Neuronal stem cell (in vitro differentiated cells): ENCODE results near the gene DUSP22.
A peak's percentile ranks its signal among the peaks of the same experiment; 100 is the strongest.

Experiments
- DNase-seq: peaks from one replicate; pipeline ENCODE4 v3.0.0-alpha.2; 2013; ENCODE audit warnings: low spot score
- H2AFZ ChIP-seq: one replicate; pipeline ENCODE4 v1.6.1; 2013; ENCODE audit warnings: mild to moderate bottlenecking, low read length, inconsistent platforms
- H2AK5ac ChIP-seq: 2 replicates; pipeline ENCODE4 v1.6.1; 2013; ENCODE audit warnings: low read depth, mild to moderate bottlenecking, inconsistent platforms, low read length, moderate library complexity, mixed read lengths
- H2BK120ac ChIP-seq: 2 replicates; pipeline ENCODE4 v1.6.1; 2013; ENCODE audit warnings: low read depth, mild to moderate bottlenecking, inconsistent platforms, low read length, moderate library complexity, mixed read lengths
- H2BK12ac ChIP-seq: one replicate; pipeline ENCODE4 v1.6.1; 2013; ENCODE audit warnings: low read length, inconsistent platforms
- H2BK15ac ChIP-seq: 2 replicates; pipeline ENCODE4 v1.6.1; 2013; ENCODE audit warnings: mild to moderate bottlenecking, low read length, inconsistent platforms, mixed read lengths
- H2BK5ac ChIP-seq: one replicate; pipeline ENCODE4 v1.6.1; 2013; ENCODE audit warnings: inconsistent platforms, mild to moderate bottlenecking, low read length, moderate library complexity
- H3K14ac ChIP-seq: one replicate; pipeline ENCODE4 v1.6.1; 2013; ENCODE audit warnings: low read length, inconsistent platforms
- H3K18ac ChIP-seq: 2 replicates; pipeline ENCODE4 v1.6.1; 2013; ENCODE audit warnings: low read length, inconsistent platforms
- H3K23ac ChIP-seq: 2 replicates; pipeline ENCODE4 v1.6.1; 2013; ENCODE audit warnings: low read depth, mild to moderate bottlenecking, mixed read lengths, low read length, inconsistent platforms; ENCODE audit not compliant: poor library complexity
- H3K27ac ChIP-seq: replicated peaks from 3 replicates; pipeline ENCODE4 v1.5.1; 2013; ENCODE audit warnings: low read length, inconsistent platforms
- H3K27me3 ChIP-seq, 3 experiments: 2 replicates each; pipeline ENCODE4 v1.6.1; 2013; ENCODE audit warnings: low read length in 3 of 3, mild to moderate bottlenecking in 2 of 3, inconsistent platforms in 1 of 3, low read depth in 1 of 3, mixed read lengths in 1 of 3, moderate library complexity in 1 of 3; ENCODE audit not compliant: control insufficient read depth in 3 of 3, insufficient read depth in 3 of 3
- H3K36me3 ChIP-seq, 2 donors: replicated peaks in 1 of 2; 2 replicates each; pipeline ENCODE4 v1.6.1; 2013; ENCODE audit warnings: low read length in 2 of 2; ENCODE audit not compliant: control insufficient read depth in 2 of 2, insufficient read depth in 2 of 2
- H3K4ac ChIP-seq: 2 replicates; pipeline ENCODE4 v1.6.1; 2013; ENCODE audit warnings: inconsistent platforms, mild to moderate bottlenecking, low read length, moderate library complexity
- H3K4me1 ChIP-seq, 2 donors: 1 replicate in 1 of 2; 2 replicates in 1 of 2; pipeline ENCODE4 v1.6.1; 2013; ENCODE audit warnings: low read length in 2 of 2, low read depth in 1 of 2; ENCODE audit not compliant: control insufficient read depth in 2 of 2, insufficient read depth in 1 of 2
- H3K4me2 ChIP-seq: one replicate; pipeline ENCODE4 v1.6.1; 2013; ENCODE audit warnings: mild to moderate bottlenecking, low read length, inconsistent platforms; ENCODE audit not compliant: insufficient read depth, poor library complexity, severe bottlenecking
- H3K4me3 ChIP-seq, 2 donors: 2 replicates each; pipeline ENCODE4 v1.5.1; 2013; ENCODE audit warnings: low read length in 2 of 2, mild to moderate bottlenecking in 2 of 2, inconsistent platforms in 1 of 2, moderate library complexity in 1 of 2
- H3K79me1 ChIP-seq: one replicate; pipeline ENCODE4 v1.6.1; 2013; ENCODE audit warnings: low read depth, mild to moderate bottlenecking, inconsistent platforms, low read length, moderate library complexity
- H3K9ac ChIP-seq: one replicate; pipeline ENCODE4 v1.6.1; 2013; ENCODE audit warnings: mild to moderate bottlenecking, low read depth, low read length, inconsistent platforms; ENCODE audit not compliant: poor library complexity
- H3K9me3 ChIP-seq, 2 donors: replicated peaks in 1 of 2; 2 replicates each; pipeline versions ENCODE3 to v1.6.1; 2013; ENCODE audit warnings: low read length in 2 of 2, mild to moderate bottlenecking in 2 of 2, inconsistent platforms in 1 of 2, low read depth in 1 of 2, mixed read lengths in 1 of 2, moderate library complexity in 1 of 2; ENCODE audit not compliant: control insufficient read depth in 2 of 2, insufficient read depth in 1 of 2
- H4K8ac ChIP-seq: one replicate; pipeline ENCODE4 v1.6.1; 2013; ENCODE audit warnings: low read depth, mild to moderate bottlenecking, inconsistent platforms, low read length, moderate library complexity
- H4K91ac ChIP-seq: one replicate; pipeline ENCODE4 v1.6.1; 2013; ENCODE audit warnings: low read length, low read depth, mild to moderate bottlenecking, inconsistent platforms; ENCODE audit not compliant: poor library complexity
- WGBS, 2 donors: extraction: QIAGEN DNeasy Blood & Tissue Kit; methylation state at CpG; one replicate each; pipeline ENCODE4 v1.1.7; 2013; ENCODE audit warnings: missing lambda C conversion rate in 2 of 2, mixed read lengths in 1 of 2; ENCODE audit not compliant: insufficient read length in 2 of 2, insufficient replicate concordance in 1 of 2; ENCODE audit errors: extremely low coverage in 2 of 2; 5-methylcytosine and 5-hydroxymethylcytosine counted together

DUSP22 gene

DNA sequence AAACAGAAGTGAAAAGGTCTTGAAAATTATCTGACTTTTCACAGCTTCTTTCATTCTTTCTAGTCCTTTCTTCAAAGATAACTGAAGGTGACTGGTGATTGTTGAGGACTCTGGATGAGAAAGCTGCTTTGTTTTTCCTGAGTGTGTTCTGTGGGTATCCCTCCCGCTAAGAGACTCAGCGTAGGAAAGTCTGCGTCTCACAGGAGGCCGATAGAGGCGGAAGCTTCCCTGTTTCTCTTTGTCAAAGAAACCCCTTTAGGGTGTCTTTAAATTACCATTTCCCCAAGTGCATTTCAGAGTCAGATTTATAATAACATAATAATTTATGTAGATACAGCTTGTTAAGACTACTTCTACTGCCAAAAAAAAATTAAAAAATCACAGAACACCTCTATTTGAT, 68.1 kb downstream of the DUSP22 start:
- no peak overlapping the region for H2BK5ac ChIP-seq
- no peak overlapping the region for H3K9ac ChIP-seq
- no peak overlapping the region for H3K18ac ChIP-seq
- no peak overlapping the region for H3K14ac ChIP-seq
- no peak overlapping the region for H2AFZ ChIP-seq
- H4K91ac ChIP-seq = no peak overlapping the region
- H3K27me3 ChIP-seq = no peaks in the 10 kb centered on the region
- no peak for DNase-seq
- H3K4ac ChIP-seq = no peak overlapping the region
- no peak overlapping the region for H2BK120ac ChIP-seq
- peaks cover 0 to 1% of the 10 kb centered on the region in 2 donors for H3K4me1 ChIP-seq
- no CpG with 5 or more reads among the region's 5 CpGs for WGBS, 2 donors
- H3K9me3 ChIP-seq = peaks cover 0 to 49% of the 10 kb centered on the region in 2 donors
- H4K8ac ChIP-seq = no peak overlapping the region
- peaks cover 5% of the 10 kb centered on the region for H3K79me1 ChIP-seq
- H3K27ac ChIP-seq = no peak overlapping the region
- no peak overlapping the region for H3K23ac ChIP-seq
- H2AK5ac ChIP-seq = no peak overlapping the region
- H3K36me3 ChIP-seq = no peaks in the 10 kb centered on the region
- no peak overlapping the region for H2BK12ac ChIP-seq
- H3K4me2 ChIP-seq = no peak overlapping the region
- H2BK15ac ChIP-seq = no peak overlapping the region
- no peak overlapping the region for H3K4me3 ChIP-seq

DNA sequence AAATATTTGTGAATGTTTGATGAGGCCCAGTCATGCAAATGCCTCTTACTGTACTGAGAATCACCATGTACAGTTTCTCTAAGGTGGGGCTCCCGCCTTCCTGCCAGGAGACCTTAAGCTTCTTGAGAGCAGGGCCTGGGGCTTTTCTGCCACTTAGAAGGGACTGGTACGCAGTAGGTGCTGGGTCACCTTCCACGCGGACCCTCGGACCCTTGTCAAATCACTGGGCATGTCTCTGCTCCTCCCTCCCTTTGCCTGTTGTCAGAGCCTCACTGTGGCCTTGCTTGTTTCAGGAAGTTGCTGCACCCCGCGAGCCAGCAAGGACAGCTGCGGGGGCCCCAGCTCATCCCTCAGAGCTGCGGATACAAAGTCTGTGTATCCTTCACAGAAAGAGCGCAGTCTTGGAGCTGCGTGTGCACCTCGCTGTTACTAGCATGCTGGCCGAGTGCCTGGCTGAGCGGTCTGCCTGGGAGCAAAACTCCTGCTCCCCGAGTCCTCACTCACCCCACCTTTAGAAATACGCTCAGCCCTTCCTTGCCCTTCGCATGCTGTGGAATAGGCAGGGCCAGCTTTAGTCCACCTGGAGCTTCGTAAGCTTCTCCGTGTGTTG, 68.6 kb downstream of the DUSP22 start:
- H3K79me1 ChIP-seq = peaks cover 5% of the 10 kb centered on the region
- H3K4ac ChIP-seq = no peak overlapping the region
- H2BK12ac ChIP-seq = peak overlapping the region; percentile 36
- peak overlapping the region; percentile 56 for H3K18ac ChIP-seq
- no peak overlapping the region for H3K14ac ChIP-seq
- H3K27me3 ChIP-seq = no peaks in the 10 kb centered on the region
- H3K9ac ChIP-seq = no peak overlapping the region
- peak overlapping the region; percentile 45 for H2AFZ ChIP-seq
- no peak overlapping the region for H2BK120ac ChIP-seq
- H4K91ac ChIP-seq = no peak overlapping the region
- H2BK15ac ChIP-seq = peak overlapping the region; percentile 23
- peaks cover 0 to 48% of the 10 kb centered on the region in 2 donors for H3K9me3 ChIP-seq
- H3K36me3 ChIP-seq = no peaks in the 10 kb centered on the region
- no peak overlapping the region for H2AK5ac ChIP-seq
- no peak overlapping the region for H3K4me2 ChIP-seq
- peak overlapping the region in 1 of 2 donors; percentile 31 for H3K4me3 ChIP-seq
- peak overlapping the region; percentile 45 for H3K23ac ChIP-seq
- peaks cover 0 to 1% of the 10 kb centered on the region in 2 donors for H3K4me1 ChIP-seq
- H4K8ac ChIP-seq = no peak overlapping the region
- no peak overlapping the region for H2BK5ac ChIP-seq
- no peak overlapping the region for H3K27ac ChIP-seq
- DNase-seq = no peak
- WGBS, 2 donors = no CpG with 5 or more reads among the region's 19 CpGs

DNA sequence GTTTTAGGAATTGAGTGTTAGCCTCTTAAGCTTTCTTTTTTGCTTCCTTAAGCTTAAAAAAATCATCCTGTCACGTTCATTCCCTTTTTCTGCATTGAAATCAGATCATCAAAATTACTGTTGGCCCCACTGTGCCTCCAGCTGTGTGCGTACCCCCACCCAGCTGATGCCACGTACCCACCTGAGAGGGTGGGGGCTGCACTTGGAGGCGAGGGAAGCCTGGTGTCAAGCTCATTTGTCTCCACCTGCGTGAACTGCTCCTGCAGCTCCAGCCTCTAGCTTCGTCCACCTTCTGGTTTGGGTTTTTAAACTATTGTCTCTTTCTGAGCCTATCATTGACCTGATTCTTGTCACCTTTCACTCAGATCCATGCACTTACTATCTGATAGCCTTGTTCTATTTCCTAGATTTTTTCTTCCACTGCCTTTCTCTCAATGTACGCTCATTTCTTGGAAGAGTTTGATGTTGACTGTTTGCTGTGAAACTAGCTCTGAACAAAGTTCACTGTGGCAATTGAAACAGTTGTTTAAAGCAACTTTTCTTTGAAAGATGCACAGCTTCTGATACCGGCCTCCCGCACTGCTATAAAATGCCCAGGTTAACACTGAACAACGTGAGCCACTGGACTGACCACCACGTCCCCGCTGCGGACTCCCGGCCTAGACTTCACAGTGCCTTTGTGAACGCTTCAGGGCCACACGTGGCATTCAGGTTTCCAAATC, 69.3 kb downstream of the DUSP22 start:
- Histone ChIP-seq H2BK12ac (no peak overlapping the region), H3K4ac (no peak overlapping the region), H2BK120ac (no peak overlapping the region), H2AFZ (no peak overlapping the region), H4K8ac (no peak overlapping the region), H3K79me1 (peaks cover 5% of the 10 kb centered on the region), H3K27ac (no peak overlapping the region), H2BK15ac (no peak overlapping the region), H3K23ac (no peak overlapping the region), H3K36me3 (no peaks in the 10 kb centered on the region), H3K9ac (no peak overlapping the region), H3K18ac (no peak overlapping the region), H3K4me2 (no peak overlapping the region), H3K4me1 (peaks cover 0 to 1% of the 10 kb centered on the region in 2 donors), H3K14ac (no peak overlapping the region), H2BK5ac (no peak overlapping the region), H3K9me3 (peaks cover 0 to 47% of the 10 kb centered on the region in 2 donors), H4K91ac (no peak overlapping the region), H3K27me3 (no peaks in the 10 kb centered on the region), H2AK5ac (no peak overlapping the region), H3K4me3 (no peak overlapping the region)
- no CpG with 5 or more reads among the region's 16 CpGs for WGBS, 2 donors
- DNase-seq = no peak

DNA sequence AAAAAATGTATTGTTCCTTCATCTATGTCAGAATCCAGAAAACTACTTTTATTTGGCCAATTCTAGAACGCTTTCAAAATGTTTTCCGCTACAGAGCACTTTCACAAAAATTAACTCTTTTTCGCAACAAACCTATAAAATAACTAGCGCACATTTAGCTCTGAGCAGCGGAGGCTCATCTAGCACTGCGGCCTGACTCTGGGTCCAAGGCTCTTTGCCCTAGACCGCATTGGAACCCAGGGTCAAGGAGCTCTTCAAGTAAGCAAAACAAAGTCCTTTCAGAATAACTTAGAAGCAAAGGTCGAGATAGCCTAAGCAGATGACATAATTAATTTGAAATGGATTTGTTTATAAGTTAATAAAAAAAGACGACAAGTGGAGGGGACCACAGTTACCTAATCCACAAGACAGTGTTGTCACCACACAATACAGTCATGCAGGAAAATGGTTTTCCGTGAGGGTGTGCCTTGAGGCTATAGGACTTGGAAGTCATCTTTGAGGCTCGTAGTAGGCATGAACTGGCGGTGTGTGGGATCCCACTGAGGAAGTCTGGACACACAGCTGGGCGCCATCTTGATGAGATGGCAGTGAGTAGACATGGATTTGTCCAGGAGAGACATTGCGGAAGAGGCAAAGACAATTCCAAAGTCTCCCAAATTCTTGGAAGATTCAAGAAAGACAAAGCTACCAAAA, 70.1 kb downstream of the DUSP22 start:
- no peak overlapping the region for H2BK12ac ChIP-seq
- H3K27ac ChIP-seq = no peak overlapping the region
- H3K36me3 ChIP-seq = no peaks in the 10 kb centered on the region
- peaks cover 5% of the 10 kb centered on the region for H3K79me1 ChIP-seq
- peaks cover 0 to 43% of the 10 kb centered on the region in 2 donors for H3K9me3 ChIP-seq
- no peak overlapping the region for H3K4ac ChIP-seq
- H3K23ac ChIP-seq = no peak overlapping the region
- no peak overlapping the region for H4K8ac ChIP-seq
- H4K91ac ChIP-seq = no peak overlapping the region
- H2BK15ac ChIP-seq = no peak overlapping the region
- H3K27me3 ChIP-seq = no peaks in the 10 kb centered on the region
- 93% methylated on average over 3 of the region's 14 CpGs; no CpG with 5 or more reads in 1 of the 2 donors for WGBS, 2 donors
- H2AFZ ChIP-seq = no peak overlapping the region
- no peak overlapping the region for H2BK5ac ChIP-seq
- DNase-seq = no peak
- H3K4me3 ChIP-seq = no peak overlapping the region
- no peak overlapping the region for H3K9ac ChIP-seq
- no peak overlapping the region for H3K18ac ChIP-seq
- H2AK5ac ChIP-seq = no peak overlapping the region
- no peak overlapping the region for H3K14ac ChIP-seq
- H2BK120ac ChIP-seq = no peak overlapping the region
- H3K4me1 ChIP-seq = peaks cover 0 to 1% of the 10 kb centered on the region in 2 donors
- H3K4me2 ChIP-seq = no peak overlapping the region
